ENCODE results near the gene RPL22L1. TPM values are rescaled to one million over a fixed set of nuclear protein-coding genes. Genes with fewer than 3 reads are reported as not detected.

RPL22L1 gene
- total RNA-seq, 1 donor from 2014 or later: 36.1 TPM

DNA sequence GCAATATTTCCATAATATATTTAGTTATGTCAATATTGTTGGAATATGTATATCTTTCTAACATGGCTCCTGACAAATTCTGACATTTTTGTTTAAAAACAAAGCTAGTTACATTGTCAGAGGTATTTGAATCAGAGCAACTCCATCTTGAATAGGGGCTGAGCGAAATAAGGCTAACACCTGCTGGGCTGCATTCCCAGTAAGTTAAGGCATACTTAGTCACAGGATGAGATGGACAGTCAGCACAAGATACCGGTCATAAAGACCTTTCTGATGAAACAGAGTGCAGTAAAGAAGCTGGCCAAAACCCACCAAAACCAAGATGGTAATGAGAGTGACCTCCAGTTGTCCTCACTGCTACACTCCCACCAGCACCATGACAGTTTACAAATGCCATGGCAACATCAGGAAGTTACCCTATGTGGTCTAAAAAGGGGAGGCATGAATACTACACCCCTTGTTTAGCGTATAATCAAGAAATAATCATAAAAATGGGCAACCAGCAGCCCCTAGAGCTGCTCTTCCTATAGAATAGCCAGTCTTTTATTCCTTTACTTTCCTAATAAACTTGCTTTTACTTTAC lies 30.4 kb downstream of the RPL22L1 start:
- intact Hi-C loops (cut with DNase I): no loop called here

DNA sequence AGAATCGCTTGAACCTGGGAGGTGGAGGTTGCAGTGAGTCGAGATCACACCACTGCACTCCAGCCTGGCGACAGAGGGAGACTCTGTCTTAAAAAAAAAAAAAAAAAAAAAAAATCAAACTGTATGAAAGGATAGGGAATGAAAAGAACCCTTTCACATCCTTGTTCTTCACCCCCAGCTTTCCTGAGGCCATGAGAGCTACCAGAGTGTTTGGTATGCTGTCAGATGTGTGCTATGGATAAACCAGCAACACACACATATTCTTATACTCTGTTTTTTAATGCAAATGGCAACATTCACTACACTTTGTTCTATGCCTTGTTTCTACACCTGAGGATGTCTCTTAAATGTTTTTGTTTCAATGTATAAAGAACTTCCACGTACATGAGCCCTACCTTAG lies 33.5 kb downstream of the RPL22L1 start:
- TF ChIP-seq POLR2AphosphoS5 (IDR thresholded peaks at IDR 0.05; ENCODE audit: insufficient read depth in 1 of 2, low read depth in 1 of 2) (no peak), POLR2A (IDR thresholded peaks at IDR 0.05) (no peak)
- TF ChIP-seq, protein P1, sequence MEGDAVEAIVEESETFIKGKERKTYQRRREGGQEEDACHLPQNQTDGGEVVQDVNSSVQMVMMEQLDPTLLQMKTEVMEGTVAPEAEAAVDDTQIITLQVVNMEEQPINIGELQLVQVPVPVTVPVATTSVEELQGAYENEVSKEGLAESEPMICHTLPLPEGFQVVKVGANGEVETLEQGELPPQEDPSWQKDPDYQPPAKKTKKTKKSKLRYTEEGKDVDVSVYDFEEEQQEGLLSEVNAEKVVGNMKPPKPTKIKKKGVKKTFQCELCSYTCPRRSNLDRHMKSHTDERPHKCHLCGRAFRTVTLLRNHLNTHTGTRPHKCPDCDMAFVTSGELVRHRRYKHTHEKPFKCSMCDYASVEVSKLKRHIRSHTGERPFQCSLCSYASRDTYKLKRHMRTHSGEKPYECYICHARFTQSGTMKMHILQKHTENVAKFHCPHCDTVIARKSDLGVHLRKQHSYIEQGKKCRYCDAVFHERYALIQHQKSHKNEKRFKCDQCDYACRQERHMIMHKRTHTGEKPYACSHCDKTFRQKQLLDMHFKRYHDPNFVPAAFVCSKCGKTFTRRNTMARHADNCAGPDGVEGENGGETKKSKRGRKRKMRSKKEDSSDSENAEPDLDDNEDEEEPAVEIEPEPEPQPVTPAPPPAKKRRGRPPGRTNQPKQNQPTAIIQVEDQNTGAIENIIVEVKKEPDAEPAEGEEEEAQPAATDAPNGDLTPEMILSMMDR (IDR thresholded peaks at IDR 0.05): no peak
- DNase-seq (ENCODE audit: extremely low spot score in 2 of 2): no peak
- H3K36me3 ChIP-seq: no peaks in the 10 kb centered on the region
- intact Hi-C loops (cut with DNase I): no loop called here
- H3K27me3 ChIP-seq: no peaks in the 10 kb centered on the region
- H3K27ac ChIP-seq: no peak overlapping the region
- no peaks in the 10 kb centered on the region for H3K9me3 ChIP-seq
- H3K4me1 ChIP-seq: no peaks in the 10 kb centered on the region
- H3K4me3 ChIP-seq: no peak overlapping the region

More for the DNA sequence above, 30.4 kb downstream of the RPL22L1 start:
- Histone ChIP-seq H3K4me3 (no peak overlapping the region), H3K4me1 (no peaks in the 10 kb centered on the region), H3K36me3 (no peaks in the 10 kb centered on the region), H3K27ac (no peak overlapping the region), H3K9me3 (no peaks in the 10 kb centered on the region), H3K27me3 (no peaks in the 10 kb centered on the region)
- TF ChIP-seq POLR2A (IDR thresholded peaks at IDR 0.05) (no peak), POLR2AphosphoS5 (IDR thresholded peaks at IDR 0.05; ENCODE audit: insufficient read depth in 1 of 2, low read depth in 1 of 2) (no peak)
- TF ChIP-seq, protein P1 (IDR thresholded peaks at IDR 0.05): no peak
- no peak for DNase-seq (ENCODE audit: extremely low spot score in 2 of 2)

DNA sequence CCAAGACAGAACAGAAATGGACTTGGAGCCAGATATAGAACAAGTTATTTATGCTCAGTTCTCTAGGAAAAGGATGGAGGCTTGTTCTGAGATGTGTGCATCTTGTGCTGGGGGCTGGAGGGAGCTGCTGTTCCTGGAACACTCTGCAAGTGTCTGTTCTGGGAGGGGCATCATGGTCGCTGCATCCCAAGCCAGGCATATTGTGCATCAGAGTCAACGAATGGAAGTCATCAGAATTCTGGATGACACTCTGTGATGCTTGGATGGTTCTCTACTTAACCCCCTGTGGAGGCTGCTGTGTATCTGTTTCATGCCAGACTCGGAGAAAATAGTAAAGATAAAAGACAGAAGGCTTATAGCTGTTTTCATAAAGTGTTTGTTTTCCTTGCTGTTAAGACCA lies 34.7 kb downstream of the RPL22L1 start:
- TF ChIP-seq POLR2AphosphoS5 (IDR thresholded peaks at IDR 0.05; ENCODE audit: insufficient read depth in 1 of 2, low read depth in 1 of 2) (no peak), POLR2A (IDR thresholded peaks at IDR 0.05) (no peak)
- TF ChIP-seq, protein P1 (IDR thresholded peaks at IDR 0.05): no peak
- Histone ChIP-seq H3K4me3 (no peak overlapping the region), H3K4me1 (no peaks in the 10 kb centered on the region), H3K27me3 (no peaks in the 10 kb centered on the region), H3K27ac (no peak overlapping the region), H3K9me3 (no peaks in the 10 kb centered on the region), H3K36me3 (no peaks in the 10 kb centered on the region)
- intact Hi-C loops (cut with DNase I): no loop called here
- DNase-seq (ENCODE audit: extremely low spot score in 2 of 2): no peak

DNA sequence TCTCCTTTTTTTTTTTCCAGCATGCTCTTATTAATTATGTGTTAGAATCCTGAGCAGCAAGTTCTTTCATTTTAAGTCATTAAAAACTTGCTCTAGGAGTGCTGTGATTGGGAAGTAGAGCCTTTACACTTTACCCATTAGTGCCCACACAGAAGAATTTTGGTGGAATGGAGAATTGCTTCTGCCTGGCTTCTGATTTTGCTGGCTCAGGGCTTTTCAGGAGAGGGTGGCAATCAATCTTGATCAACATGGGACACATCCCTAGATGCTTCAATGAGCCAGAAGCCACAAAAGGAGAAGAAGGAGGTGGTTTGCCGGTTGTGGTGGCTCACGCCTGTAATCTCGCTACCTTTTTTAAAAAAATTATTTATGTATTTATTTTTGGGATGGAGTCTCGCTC lies 39.4 kb downstream of the RPL22L1 start:
- no peaks in the 10 kb centered on the region for H3K27me3 ChIP-seq
- intact Hi-C loops (cut with DNase I): no loop called here
- H3K4me1 ChIP-seq: no peaks in the 10 kb centered on the region
- no peaks in the 10 kb centered on the region for H3K36me3 ChIP-seq
- no peak for DNase-seq (ENCODE audit: extremely low spot score in 2 of 2)
- TF ChIP-seq POLR2AphosphoS5 (IDR thresholded peaks at IDR 0.05; ENCODE audit: insufficient read depth in 1 of 2, low read depth in 1 of 2): no peak
- TF ChIP-seq POLR2A (IDR thresholded peaks at IDR 0.05): no peak
- TF ChIP-seq, protein P1 (IDR thresholded peaks at IDR 0.05): no peak
- no peak overlapping the region for H3K4me3 ChIP-seq
- H3K9me3 ChIP-seq: no peaks in the 10 kb centered on the region
- H3K27ac ChIP-seq: no peak overlapping the region

DNA sequence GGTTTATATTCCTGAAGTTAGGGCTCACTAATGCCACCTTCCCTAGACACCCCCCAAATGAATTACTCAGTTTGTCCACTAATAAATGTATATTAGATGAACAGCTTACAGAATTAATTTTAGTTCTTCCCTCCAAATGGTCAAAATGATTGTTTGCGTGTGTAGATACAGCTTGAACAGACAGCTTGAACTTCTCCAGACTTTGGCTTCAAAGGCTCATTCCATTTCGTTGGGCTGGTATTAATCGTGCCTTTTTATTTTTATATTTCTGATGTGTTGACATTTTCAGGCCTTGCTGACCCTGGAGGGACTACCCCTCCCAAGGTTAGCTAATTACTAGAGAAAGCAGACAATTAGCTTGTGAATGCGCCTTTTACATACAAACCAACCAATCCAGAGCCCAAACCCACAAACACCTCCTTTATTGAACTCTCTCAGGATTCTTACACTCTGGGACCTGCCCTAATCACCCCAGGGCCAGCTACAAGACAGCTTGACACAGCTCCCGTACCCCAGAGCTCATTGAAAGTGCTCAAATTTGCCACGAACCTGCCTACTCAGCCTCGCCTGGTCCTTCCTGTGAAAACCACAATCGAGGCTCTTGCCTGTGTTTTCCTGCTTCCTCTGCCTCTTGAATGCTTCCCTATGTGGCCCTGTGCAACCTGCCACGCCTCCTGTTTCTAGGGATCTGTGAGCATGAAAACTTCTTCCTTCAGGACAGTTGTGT lies 40.3 kb downstream of the RPL22L1 start:
- Histone ChIP-seq H3K27ac (no peak overlapping the region), H3K36me3 (no peaks in the 10 kb centered on the region), H3K4me3 (no peak overlapping the region), H3K4me1 (no peaks in the 10 kb centered on the region), H3K9me3 (no peaks in the 10 kb centered on the region), H3K27me3 (no peaks in the 10 kb centered on the region)
- TF ChIP-seq POLR2A (IDR thresholded peaks at IDR 0.05): no peak
- TF ChIP-seq POLR2AphosphoS5 (IDR thresholded peaks at IDR 0.05; ENCODE audit: insufficient read depth in 1 of 2, low read depth in 1 of 2): no peak
- TF ChIP-seq, protein P1 (IDR thresholded peaks at IDR 0.05): no peak
- no peak for DNase-seq (ENCODE audit: extremely low spot score in 2 of 2)
- intact Hi-C loops (cut with DNase I): no loop called here

Data from vagina (tissue), 2 donors.